HepG2 (cell line): ENCODE data around the gene TMC8. TPM values are rescaled to one million over a fixed set of nuclear protein-coding genes. Genes with fewer than 3 reads are reported as not detected.

Experiments
- AHDC1 ChIP-seq: sonication (generic); formaldehyde crosslinking; IDR thresholded peaks from 2 replicates; pipeline ENCODE4 v1.5.1; 2020; ENCODE audit warnings: mild to moderate bottlenecking, missing genetic modification reagents, borderline replicate concordance
- ATF4 ChIP-seq, 2 experiments: fragments of 450-650 bp in 1 of 2; sonication (generic) in 1 of 2; formaldehyde crosslinking; IDR thresholded peaks; 2 replicates each; pipeline versions ENCODE4 v1.5.0 to v1.8.0; 2020 to 2022; ENCODE audit warnings: mild to moderate bottlenecking in 1 of 2, missing genetic modification reagents in 1 of 2
- CCDC6 ChIP-seq: sonication (generic); formaldehyde crosslinking; IDR thresholded peaks from 2 replicates; pipeline ENCODE4 v1.8.1; 2022; ENCODE audit warnings: mild to moderate bottlenecking, missing genetic modification reagents, moderate library complexity
- FOXP1 ChIP-seq, 2 experiments: fragments of 450-650 bp in 1 of 2; IDR thresholded peaks; 2 replicates each; pipeline ENCODE4 v1.6.1; 2017 to 2018; ENCODE audit warnings: antibody characterized with exemption in 1 of 2
- KMT2B ChIP-seq: IDR thresholded peaks from 2 replicates; pipeline ENCODE4 v1.6.1; 2016; ENCODE audit warnings: missing genetic modification reagents, missing compliant biosample characterization
- MNT ChIP-seq: fragments of 450-650 bp; IDR thresholded peaks from 2 replicates; pipeline ENCODE4 v1.6.1; 2016
- NONO ChIP-seq, 2 experiments: fragments of 450-650 bp in 1 of 2; sonication (generic) in 1 of 2; formaldehyde crosslinking in 1 of 2; IDR thresholded peaks in 1 of 2; conservative IDR thresholded peaks in 1 of 2; 2 replicates each; pipeline versions ENCODE4 v1.6.1 to v1.8.0; 2017 to 2022; ENCODE audit warnings: mild to moderate bottlenecking in 1 of 2, missing genetic modification reagents in 1 of 2, moderate library complexity in 1 of 2
- NRL ChIP-seq: sonication (generic); formaldehyde crosslinking; IDR thresholded peaks from 2 replicates; pipeline ENCODE4 v1.5.0; 2020; ENCODE audit warnings: missing genetic modification reagents, mild to moderate bottlenecking, moderate library complexity, borderline replicate concordance
- POLR2G ChIP-seq: fragments of 200-400 bp; formaldehyde crosslinking; IDR thresholded peaks from 2 replicates; pipeline ENCODE4 v1.6.1; 2018; ENCODE audit warnings: mild to moderate bottlenecking, low read depth, low read length, moderate library complexity
- RARA ChIP-seq: IDR thresholded peaks from 2 replicates; pipeline ENCODE4 v1.6.1; 2016; ENCODE audit warnings: missing genetic modification reagents, missing compliant biosample characterization
- RNF219 ChIP-seq: sonication (generic); formaldehyde crosslinking; IDR thresholded peaks from 2 replicates; pipeline ENCODE4 v1.5.0; 2020; ENCODE audit warnings: mild to moderate bottlenecking, missing genetic modification reagents
- ZFP36L2 ChIP-seq: sonication (generic); formaldehyde crosslinking; IDR thresholded peaks from 2 replicates; pipeline ENCODE4 v1.4.0; 2020; ENCODE audit warnings: missing genetic modification reagents
- ZNF3 ChIP-seq: IDR thresholded peaks from 2 replicates; pipeline ENCODE4 v1.7.0; 2017; ENCODE audit warnings: inconsistent platforms
- ZNF333 ChIP-seq: sonication (generic); formaldehyde crosslinking; IDR thresholded peaks from 2 replicates; pipeline ENCODE4 v1.4.0; 2020; ENCODE audit warnings: mild to moderate bottlenecking, missing genetic modification reagents, borderline replicate concordance
- ZNF747 ChIP-seq: sonication (generic); formaldehyde crosslinking; IDR thresholded peaks from 2 replicates; pipeline ENCODE4 v1.8.1; 2023; ENCODE audit warnings: missing genetic modification reagents, mild to moderate bottlenecking, borderline replicate concordance
- ZNF773 ChIP-seq: sonication (generic); formaldehyde crosslinking; IDR thresholded peaks from 2 replicates; pipeline ENCODE4 v1.4.0; 2020; ENCODE audit warnings: missing genetic modification reagents, borderline replicate concordance
- ZNF883 ChIP-seq: sonication (generic); formaldehyde crosslinking; IDR thresholded peaks from 2 replicates; pipeline ENCODE4 v1.5.1; 2020; ENCODE audit warnings: mild to moderate bottlenecking, missing genetic modification reagents; ENCODE audit errors: not compliant biosample characterization
- polyA plus RNA-seq, 8 experiments: library from polyadenylated mRNA; depleted of rRNA in 3 of 8; stranded (reverse) in 7 of 8; unstranded in 1 of 8; fragments of >200 nt; fragmentation: Illumina TruSeq in 4 of 8; extraction: Trizol in 4 of 8; gene quantifications; 2 replicates each; pipeline versions ENCODE4 v1.2.1 to v1.2.3, GENCODE V29; 2011 to 2016; ENCODE audit warnings: low read depth in 4 of 8, missing spikeins in 1 of 8, mixed read lengths in 1 of 8; ENCODE audit not compliant: insufficient read depth in 1 of 8
- total RNA-seq, 5 experiments: library from RNA; depleted of rRNA; stranded (reverse); fragments of >200 nt; fragmentation: Illumina TruSeq; extraction: Trizol; gene quantifications; 2 replicates each; pipeline ENCODE4 v1.2.3, GENCODE V29; 2016; ENCODE audit warnings: low read depth in 1 of 5

TMC8 gene
- total and polyA plus RNA-seq, 2 of the 13 experiments (the other 11 are each of a cell fraction or from before 2014, with no cell fraction given), result 0.53 to 7.8 TPM

GRCh38 chr17:78128551-78129350 lies 1.8 kb upstream of the TMC8 start, which contains the start of gene TMC6 (continued):
- TF ChIP-seq CCDC6 (CRISPR knock-in tag) (peak; percentile 75; the same call in 1 of the 2 replicates), AHDC1 (CRISPR knock-in tag) (no peak; the same call in 1 of the 2 replicates), ZNF333 (CRISPR knock-in tag) (no peak), ZNF883 (CRISPR knock-in tag) (no peak), NRL (0 out of 2 replicates have a peak, but pooled peaks have one; percentile 68), RARA (CRISPR knock-in tag) (peak; percentile 48; the same call in 1 of the 2 replicates), ZNF3 (CRISPR knock-in tag) (no peak), ZNF747 (peak; percentile 89), ZNF773 (CRISPR knock-in tag) (no peak), MNT (0 out of 2 replicates have a peak, but pooled peaks have one; percentile 30), FOXP1 (IDR thresholded peaks at IDR 0.05) (no peak), FOXP1 (CRISPR knock-in tag; IDR thresholded peaks at IDR 0.05) (peak; percentile 60), POLR2G (peak; percentile 83), ATF4 (CRISPR knock-in tag; IDR thresholded peaks at IDR 0.05) (0 out of 4 replicates have a peak, but pooled peaks of 1 of the 2 experiments have one; percentile 14), ZFP36L2 (CRISPR knock-in tag) (0 out of 2 replicates have a peak, but pooled peaks have one; percentile 58), NONO (IDR thresholded peaks at IDR 0.05) (no peak), NONO (CRISPR knock-in tag; conservative IDR thresholded peaks at IDR 0.05) (peak; percentile 36; the same call in 1 of the 2 replicates), KMT2B (CRISPR knock-in tag) (no peak), RNF219 (CRISPR knock-in tag) (no peak)
